ENCODE data around the gene PRUNE2.
"Not testable (repeated sequence)": the region's sequence is repeated elsewhere in the genome, so short reads cannot be mapped to it uniquely, and the experiment has no call there.

The PRUNE2 gene

DNA sequence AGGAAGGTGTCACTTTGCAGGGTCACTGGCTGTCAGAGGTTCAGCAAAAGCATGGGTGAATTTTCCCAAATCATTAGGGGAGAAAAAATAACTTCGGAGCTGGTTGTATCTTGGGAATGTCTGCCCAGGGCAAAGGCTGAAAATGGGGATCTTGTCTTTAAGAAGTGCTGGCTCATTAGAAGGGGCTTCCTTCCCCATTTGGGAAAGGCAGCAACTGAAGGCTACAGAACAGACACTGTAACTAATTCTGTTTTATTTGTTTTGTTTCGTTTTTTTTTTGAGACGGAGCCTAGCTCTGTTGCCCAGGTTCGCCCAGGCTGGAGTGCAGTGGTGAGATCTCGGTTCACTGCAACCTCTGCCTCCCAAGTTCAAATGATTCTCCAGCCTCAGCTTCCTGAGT, 212.0 kb downstream of the PRUNE2 start:
- DNase-seq (ENCODE audit: low read depth) = no peak

DNA sequence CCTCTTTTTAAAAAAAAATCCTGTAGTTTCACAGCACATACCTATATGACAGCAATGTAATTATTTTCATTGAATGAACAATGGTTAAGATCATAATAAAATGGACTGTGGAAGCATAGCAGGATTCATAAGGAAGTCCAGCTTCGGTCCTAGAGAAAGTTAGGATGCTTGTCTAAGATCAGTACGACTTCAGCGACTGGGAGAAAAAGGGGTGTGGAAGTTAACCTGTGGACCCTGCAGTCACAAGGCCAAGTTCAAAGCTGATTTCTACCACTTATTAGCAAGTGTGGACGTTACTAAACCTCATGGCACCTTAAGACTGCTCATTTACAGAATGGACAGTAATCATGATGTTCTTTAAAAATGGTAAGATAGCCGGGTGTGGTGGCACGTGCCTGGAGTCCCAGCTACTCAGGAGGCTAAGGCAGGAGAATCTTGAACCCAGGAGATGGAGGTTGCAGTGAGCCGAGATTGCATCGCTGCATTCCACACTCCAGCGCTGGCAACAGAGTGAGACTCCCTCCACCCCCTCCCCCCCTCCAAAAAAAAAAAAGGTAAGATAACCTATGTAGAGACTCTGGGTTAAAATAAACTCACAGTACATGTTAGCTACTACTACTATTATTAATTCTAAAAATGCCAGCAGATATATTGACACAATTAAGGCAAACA, 213.3 kb downstream of the PRUNE2 start:
- no peak for DNase-seq (ENCODE audit: low read depth)

DNA sequence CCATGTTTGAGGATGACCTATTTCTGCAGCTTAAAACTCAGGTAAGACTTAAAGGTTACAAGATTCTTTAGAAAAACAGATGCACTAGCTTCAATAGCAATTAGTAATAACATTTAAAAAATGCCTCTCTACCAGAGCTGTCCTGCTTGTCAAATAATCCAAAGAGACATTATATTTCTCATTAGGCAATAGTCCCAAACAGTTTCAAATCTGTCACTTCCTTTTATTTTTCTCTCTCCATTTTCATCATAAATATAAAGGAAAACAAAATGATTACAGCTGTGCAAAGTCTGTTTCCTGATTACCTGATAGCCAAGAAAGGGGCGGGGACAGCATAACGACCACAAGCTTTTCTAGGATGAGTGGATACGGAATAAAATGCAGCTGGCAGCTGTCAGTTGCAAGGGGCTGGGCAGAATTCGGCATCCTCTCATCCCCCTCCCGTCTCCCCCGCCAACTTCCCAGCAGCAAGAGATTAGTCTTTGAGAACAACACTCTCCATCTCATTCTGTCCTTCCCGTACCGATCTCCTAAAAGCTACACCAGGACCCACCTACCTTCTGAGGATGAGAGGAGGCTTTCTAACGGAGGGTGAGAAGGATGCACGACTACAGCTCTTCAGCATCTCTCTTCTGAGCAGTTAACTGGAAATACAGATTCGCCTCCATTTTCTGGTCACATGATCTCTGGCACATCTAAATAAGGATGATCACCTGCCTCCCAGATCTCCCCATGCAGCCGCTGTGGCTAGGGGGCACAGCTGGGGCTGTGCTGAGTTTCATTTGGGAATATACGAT, 214.2 kb downstream of the PRUNE2 start:
- no peak for DNase-seq (ENCODE audit: low read depth)

DNA sequence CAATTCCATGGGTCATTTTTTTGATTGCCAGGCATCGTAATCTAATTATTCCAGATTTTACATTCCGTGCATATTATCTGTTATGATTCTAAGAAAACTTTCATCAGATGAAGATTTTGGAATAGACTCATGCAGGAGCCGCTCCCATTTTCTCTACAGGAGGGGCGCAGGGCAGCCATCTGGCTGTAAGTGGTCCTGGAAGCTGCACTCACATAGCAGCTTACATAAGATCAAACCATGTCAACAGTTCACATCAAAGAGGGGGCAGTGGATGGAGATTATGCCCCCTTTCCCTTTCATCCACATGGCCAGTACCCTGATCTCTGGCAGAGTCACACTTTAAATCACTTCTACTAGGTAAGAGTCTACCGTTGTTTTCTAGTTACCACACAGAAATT, 214.9 kb downstream of the PRUNE2 start:
- DNase-seq (ENCODE audit: low read depth) = no peak

DNA sequence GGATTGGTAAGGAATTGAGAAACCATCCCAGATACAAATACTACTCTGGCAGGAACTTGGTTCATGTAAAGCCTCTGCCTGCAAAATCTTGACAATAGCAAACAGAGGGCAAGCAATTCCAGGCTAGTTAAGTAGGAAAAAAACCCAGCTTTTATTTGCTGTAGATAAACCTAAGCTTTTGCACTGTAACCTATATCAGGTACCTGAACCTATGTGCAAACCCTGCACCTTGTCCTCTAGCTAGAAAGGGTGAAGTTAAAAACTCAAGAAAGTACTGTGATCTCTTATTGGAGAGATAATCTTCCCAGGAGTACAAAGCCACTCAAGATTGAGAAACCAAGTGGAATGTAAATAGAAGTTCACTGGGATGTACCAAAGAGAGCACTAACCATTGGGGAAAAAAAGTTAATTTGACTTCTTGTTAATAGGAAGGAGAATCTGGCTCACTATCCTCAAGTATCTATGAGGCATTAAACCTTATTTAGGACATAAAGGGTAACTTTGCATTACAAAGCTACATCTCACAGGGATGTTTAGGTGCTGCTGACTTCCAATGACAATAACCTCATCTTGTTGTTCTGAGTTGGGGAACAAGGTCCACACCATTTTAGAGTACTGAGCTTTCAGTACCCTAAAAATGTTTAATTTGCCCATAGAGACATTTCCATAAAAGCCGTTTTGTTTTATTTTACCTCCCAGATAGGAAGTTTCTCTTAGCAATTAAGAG, 215.5 kb downstream of the PRUNE2 start:
- no peak for DNase-seq (ENCODE audit: low read depth)

DNA sequence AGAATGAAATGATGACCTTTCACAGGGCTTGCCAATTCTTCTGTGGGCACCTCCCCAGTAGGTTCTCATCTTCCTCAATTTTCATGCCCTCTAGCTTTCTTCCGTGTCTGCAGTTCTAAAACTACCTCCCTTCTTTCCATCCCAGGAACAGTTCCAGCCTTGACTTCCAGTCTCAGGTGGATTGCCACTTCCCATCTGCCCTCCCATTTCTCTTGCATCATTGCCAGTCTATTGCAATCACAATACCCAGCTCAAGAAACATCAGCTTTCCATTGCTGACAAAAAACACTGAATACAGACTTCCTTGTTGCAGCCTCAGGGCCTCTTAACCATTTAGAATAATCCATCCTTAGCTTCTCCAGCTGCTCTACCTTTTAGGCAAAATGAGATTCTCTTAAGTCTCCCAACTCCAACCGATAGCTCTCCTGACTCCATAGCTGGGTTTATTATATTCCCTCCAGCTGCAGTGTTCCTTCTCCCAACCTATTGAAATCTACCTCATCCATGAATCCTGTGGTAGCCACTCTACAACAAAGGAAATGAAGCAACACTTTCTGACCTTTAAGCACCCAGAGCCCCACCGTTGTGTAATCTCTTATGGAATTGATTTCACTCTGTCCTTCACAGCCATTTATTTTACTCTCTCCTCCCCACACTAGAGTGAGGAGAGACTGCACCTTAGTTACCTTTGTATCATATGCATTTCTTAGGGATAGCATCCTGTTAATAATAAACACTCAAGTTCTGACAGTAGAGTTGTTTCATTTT, 217.3 kb downstream of the PRUNE2 start:
- no peak for DNase-seq (ENCODE audit: low read depth)

DNA sequence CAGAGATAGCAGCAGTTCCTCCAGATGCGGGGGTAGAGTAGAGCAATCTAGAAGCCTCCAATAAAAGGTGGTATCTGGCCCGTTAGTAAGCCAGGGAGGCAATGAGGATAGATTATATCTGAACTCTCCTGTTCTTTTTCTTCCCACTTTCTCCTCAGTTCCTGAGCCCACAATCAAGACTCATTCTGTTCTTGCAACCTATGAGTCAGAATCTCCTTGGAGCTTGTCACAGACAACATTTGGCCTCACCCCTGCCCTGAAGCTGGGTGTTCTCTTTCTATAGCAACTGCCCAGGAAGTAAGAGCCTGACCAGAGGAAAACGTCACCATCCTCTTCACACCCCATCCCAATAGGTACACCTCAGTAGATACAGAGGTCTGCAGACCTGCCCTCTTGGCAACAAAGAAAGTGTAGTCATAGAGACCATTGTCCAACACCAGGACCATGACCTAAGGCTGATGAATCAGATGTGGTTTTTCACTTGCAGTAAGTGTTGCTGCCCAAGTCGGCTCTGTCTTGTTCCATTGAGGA, 218.0 kb downstream of the PRUNE2 start:
- no peak for DNase-seq (ENCODE audit: low read depth)

DNA sequence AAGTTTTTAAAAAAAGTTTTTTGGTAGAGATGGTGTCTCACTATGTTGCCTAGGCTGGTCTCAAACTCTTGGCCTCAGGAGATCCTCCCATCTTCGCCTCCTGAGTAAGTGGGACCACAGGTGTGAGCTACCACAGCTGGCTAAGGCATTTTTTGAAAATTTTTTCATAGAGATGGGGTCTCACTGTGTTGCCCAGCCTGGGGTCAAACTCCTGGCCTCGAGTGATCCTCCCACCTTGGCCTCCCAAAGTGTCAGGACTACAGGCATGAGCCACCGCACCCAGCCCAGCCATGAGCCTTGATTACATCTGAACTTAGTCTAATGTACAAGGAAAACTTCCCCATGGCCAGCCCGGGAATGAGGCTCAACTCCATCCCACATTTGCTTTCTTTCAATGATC, 219.2 kb downstream of the PRUNE2 start:
- DNase-seq (ENCODE audit: low read depth) = no peak

DNA sequence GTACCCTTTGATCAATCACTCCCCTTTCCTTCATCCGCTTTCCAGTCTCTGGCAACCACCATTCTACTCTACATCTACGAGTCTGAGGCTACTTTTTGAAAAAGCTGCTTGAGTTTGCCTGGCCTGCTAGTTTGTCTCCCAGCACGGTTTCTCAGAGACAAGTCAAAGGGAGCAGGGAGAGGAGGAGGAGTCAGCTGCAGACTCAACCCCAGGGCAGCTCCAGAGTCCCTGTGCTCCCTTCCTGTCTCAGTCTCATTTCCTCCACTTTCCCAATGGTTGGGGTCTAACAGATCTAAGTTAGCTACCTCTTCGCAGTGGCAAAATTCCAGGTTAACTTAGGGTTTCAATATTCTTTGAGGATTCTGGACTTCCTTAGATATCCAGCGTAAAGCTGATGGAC, 221.7 kb downstream of the PRUNE2 start:
- no peak for DNase-seq (ENCODE audit: low read depth)

DNA sequence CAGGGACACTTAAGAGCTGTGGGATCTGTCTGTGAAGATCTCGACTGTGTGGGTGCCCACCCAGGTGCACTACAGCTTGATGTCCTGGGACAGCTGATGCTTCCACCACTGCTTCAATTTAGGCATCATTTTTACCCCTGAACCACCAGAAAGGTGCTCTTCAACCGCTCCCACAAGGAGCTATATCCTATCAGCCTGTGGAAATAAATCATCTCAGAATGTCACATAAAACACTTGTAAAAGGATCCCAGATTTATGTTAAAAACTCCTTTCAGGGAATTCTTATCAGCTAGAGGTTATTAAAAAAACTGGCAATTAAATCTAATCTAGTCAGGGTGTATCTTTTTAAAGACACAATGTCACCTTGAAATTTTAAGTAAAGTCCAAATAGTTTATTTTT, 224.4 kb downstream of the PRUNE2 start:
- no peak for DNase-seq (ENCODE audit: low read depth)

DNA sequence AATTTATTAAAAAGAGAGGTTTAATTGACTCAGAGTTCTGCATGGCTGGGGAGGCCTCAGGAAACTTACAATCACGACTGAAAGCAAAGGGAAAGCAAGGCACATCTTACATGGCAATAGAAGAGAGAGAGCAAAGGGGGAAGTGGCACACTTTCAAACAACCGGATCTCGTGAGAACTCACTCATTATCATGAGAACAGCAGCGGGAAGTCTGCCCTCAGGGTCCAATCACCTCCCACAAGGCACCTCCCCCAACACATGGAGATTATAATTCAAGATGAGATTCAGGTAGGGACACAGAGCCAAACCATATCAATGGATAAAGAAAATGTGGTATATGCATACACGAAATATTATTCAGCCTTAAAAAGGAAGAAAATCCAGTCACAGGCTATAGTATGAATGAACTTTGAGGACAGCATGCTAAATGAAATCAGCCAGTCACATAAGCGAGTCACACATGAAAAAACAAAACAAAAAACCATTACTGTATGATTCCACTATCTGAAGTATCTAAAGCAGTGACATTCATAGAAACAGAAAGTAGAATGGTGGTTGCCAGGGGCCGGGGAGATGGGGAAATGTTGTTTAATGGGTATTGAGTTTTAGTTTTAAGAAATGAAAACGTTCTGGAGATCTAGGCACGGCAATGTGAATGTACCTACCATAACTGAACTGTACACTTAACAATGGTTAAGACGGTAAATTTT, 225.0 kb downstream of the PRUNE2 start:
- DNase-seq (ENCODE audit: low read depth) = no peak

DNA sequence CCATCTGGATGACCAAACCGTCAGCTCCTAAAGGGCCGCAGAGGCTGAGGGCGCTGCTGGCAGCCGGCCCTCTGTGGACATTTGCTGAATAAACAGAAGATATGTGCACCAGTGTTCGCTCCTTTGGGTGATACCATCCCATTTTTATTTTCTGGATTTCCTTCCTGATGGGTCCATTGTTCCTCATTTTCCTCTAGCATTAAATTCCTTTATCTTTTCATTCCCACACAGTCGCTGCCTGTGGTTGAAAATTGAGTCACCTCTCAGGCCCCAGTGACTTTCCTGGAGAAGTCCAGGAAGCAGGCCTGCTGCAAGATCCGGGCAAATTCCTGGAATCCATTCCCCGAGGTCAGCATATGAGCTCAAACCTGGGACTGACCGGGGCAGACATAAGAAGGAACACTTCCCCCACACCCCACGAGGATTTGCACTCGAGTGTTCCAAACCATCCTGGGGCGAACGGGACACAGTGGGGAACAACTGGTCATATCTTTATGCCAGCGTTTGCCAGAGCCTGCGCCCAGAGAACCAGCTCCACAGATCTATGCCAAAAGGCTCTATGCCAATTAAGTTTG, 228.3 kb downstream of the PRUNE2 start:
- no peak for DNase-seq (ENCODE audit: low read depth)

DNA sequence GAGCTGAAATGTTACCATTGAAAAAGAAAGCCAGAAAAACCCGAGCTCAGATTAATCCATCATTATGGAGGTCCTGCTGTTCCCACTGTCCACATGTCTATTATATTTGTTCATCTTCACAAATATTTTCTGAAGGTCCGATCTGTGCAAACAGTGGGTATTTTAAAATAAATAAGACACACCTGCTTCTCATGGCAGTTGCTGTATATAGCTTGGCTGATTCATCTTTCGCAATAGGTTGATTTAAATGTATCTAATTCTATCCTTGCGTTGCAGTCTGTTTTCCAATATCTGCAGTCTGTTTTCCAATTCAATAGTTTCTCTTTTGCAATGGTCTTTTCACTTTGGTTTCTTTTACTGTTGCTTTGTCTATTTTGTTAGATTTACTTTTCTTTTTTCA, 229.1 kb downstream of the PRUNE2 start:
- no peak for DNase-seq (ENCODE audit: low read depth)

DNA sequence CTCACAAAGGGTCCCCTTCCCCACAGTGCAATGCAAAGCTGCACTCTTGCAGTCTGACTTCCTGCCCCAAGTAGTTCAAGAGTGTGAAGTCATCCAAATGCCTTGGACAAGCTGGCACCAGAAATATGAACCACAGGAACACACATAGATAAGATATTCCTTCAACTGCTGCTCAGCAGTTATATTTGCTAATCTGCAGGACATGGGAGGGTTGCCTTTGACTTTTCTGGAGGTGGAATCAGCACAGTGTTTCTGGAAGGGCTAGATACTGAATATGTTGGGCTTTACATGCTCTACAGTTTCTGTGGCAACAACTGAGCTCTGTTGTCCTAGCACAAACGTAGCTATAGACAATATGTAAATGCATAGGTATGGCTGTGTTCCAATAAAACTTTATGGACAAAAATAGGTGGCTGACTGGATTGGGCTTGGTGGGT, 238.4 kb downstream of the PRUNE2 start:
- DNase-seq (ENCODE audit: low read depth) = no peak

DNA sequence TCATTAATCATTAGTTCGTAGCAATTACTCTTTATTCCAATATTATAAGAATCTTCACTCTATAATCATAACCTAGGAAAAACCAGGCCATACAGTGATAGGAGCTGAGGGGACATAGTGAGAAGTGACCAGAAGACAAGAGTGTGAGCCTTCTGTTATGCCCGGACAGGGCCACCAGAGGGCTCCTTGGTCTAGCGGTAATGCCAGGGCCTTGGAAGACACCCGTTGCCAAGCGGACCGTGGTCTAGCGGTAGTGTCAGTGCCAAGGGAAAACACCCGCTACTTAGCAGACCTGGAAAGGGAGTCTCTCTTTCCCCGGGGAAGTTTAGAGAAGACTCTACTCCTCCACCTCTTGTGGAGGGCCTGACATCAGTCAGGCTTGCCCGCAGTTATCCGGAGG, 239.9 kb downstream of the PRUNE2 start:
- not testable (repeated sequence) for DNase-seq (ENCODE audit: low read depth)

DNA sequence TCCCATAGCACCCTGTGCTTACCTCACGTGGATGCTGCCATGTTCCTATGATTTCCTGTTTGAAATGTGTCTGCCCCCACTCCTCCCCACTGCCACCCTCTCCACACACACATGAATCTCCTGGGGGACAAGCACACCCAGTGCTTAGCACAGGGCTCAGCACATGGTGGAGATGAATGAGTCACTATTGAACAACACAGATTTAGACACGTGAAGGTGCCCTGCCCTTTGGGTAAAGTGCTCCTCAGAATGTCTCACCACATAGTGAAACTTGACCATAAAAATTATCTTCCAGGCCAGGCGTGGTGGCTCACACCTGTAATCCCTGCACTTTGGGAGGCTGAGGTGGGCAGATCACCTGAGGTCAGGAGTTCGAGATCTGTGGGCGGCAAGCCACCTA, 240.5 kb downstream of the PRUNE2 start:
- no peak for DNase-seq (ENCODE audit: low read depth)

DNA sequence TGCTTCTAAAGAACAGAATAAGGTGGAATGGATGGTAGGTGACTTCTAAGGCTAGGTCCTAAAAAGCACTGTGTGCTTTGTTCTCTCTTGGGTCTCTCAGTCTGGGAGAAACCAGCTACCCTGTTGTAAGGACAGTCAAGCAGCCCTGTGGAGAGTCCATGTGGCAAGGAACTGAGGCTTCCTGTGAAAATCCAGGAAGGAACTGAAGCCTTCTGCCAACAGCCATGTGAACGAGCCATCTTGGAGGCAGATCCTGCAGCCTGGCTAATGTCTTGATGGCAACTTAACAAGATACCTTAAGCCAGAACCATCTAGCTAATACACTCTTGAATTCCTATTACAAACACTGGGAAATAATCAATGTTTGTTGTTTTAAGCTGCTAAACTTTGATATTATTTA, 241.8 kb downstream of the PRUNE2 start:
- DNase-seq (ENCODE audit: low read depth) = no peak

DNA sequence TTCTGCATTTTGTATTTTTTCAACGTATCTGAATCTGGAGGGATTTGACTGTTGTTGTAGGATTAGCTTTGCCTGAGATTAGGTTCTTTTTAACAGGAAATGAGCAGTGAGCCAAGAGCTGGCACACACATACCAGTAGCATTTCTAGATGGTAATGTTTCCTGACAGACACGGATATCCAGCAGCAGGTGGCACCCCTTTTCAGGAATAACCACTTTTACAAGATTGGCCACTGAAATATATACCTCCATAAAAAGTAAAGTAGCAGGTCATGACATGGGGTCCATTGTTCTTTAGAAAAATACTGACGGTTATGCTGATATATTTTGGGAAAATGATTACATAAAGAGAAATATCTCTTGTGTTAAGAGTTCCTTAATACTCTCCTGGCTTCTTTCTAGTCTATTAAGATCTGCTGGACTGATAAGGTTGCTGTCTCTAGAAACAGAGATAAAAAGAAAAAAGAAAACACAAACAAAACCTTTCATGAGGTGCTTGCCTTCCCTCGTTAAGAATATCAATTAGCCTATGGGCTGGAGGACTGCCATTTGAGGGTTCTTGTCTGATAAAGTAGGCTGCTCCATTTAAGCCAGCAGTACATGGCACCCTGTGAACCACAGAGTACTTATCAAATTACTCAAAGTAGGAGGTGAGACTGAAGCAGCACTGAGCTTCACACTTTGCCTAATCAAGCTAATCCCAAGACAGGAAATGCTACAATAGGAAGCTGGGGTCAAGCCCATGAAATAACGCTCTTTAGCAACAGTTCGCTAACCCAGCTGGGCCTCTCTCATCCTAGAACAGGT, 243.2 kb downstream of the PRUNE2 start:
- no peak for DNase-seq (ENCODE audit: low read depth)

DNA sequence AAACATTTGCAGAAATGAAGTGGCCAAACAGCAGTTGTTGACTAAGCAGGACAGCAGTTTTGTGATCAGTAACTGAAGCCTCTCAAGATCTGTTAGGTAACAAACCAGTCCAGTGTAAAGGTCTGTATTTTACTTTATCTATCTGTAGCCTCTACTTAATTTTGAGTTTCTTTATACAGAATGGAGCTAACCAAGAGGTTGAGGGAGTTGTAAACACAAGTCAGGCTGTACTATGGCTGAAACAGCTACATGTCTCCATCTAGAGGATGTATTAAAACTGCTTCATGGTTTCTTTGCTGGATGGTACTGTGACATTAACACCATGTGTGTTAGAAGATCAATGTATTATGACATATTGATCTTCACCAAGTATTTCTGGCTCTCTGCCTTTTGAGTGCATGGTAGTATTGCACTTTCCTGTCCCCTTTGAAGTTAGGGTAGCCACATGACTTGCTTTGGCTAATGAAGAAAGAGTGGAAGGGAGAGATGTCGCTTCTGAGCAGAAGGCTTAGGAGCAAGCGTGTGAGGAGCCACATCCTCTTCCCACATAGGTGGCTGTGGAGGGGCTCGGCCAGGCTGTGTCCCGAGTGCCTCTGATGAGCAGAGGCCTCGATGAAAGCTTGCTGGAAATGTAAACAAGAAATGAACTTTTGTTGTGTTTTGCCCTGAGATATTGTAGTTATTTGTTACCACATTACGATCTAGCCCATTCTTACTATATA, 247.2 kb downstream of the PRUNE2 start:
- no peak for DNase-seq (ENCODE audit: low read depth)

DNA sequence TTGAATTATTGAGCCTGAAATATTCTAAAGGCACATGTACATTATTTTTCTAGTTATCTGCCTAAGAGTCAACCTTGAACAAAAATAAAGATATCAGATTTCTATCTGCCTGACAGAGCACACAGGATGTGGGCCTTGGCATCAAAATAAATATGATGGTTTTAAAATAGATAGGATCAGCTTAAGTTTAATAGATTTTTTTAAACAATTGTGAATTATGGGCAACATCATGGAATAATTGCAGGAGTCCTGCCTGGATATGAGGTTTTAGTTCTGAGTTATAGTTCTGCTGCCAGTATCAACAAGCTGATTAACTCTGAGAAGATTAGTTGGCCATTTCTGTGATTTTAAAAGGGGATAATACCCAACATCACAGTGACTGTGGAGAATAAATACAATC, 248.6 kb downstream of the PRUNE2 start:
- no peak for DNase-seq (ENCODE audit: low read depth)

All from activated T-helper 1 cell treated with Interleukin-2 at 50 U/mL for 16 hours (primary cell).